Renal cortical epithelial cell (primary cell): ENCODE data around the gene TTC5. TPM values are rescaled to one million over a fixed set of nuclear protein-coding genes. Genes with fewer than 3 reads are reported as not detected.
"Not testable (repeated sequence)": the region's sequence is repeated elsewhere in the genome, so short reads cannot be mapped to it uniquely, and the experiment has no call there.

Experiments used
- DNase-seq: peaks from one replicate; pipeline ENCODE4 v3.0.0-alpha.2; 2011; ENCODE audit warnings: low read depth
- total RNA-seq: library from RNA; depleted of rRNA; stranded (reverse); fragments of >200 nt; gene quantifications from 2 replicates; pipeline ENCODE4 v1.2.3, GENCODE V29; 2014

TTC5 gene
- total RNA-seq: 13.2 and 26.4 TPM in 2 replicates

- peak; percentile 75 for DNase-seq
These were observed at the start of gene TTC5 for GRCh38 chr14:20305265-20306078. TTC5 (minus strand) TSS chr14:20305951; CDS start chr14:20305937, 14 bp downstream.

GRCh38 chr14:20350860-20351259 lies 45.1 kb upstream of the TTC5 start:
- DNase-seq: peak; percentile 13

GRCh38 chr14:20350282-20350681 lies 44.5 kb upstream of the TTC5 start:
- DNase-seq: no peak

GRCh38 chr14:20347747-20348146 lies 42.0 kb upstream of the TTC5 start:
- DNase-seq: no peak

- DNase-seq: no peak
These were observed 41.0 kb upstream of the TTC5 start for GRCh38 chr14:20346713-20347112.

GRCh38 chr14:20345366-20345765 lies 39.6 kb upstream of the TTC5 start:
- no peak for DNase-seq

GRCh38 chr14:20343862-20344220 lies 38.1 kb upstream of the TTC5 start:
- DNase-seq: peak; percentile 34

GRCh38 chr14:20343092-20343861 lies 37.5 kb upstream of the TTC5 start, which contains the start of gene PARP2:
PARP2 (plus strand) TSS chr14:20343635; CDS start chr14:20343642, 7 bp downstream.
- peak; percentile 97 for DNase-seq

- DNase-seq: no peak
These were observed 35.9 kb upstream of the TTC5 start for GRCh38 chr14:20341646-20342045.

- DNase-seq: not testable (repeated sequence)
These were observed 35.3 kb upstream of the TTC5 start for GRCh38 chr14:20341032-20341431.

GRCh38 chr14:20334017-20334416 lies 28.3 kb upstream of the TTC5 start:
- DNase-seq: no peak

- DNase-seq: no peak
These were observed 27.7 kb upstream of the TTC5 start for GRCh38 chr14:20333494-20333841.

GRCh38 chr14:20332788-20333493 lies 27.2 kb upstream of the TTC5 start, which contains the start of gene CCNB1IP1:
CCNB1IP1 (minus strand) TSS chr14:20333279; CDS start chr14:20316523, 16,756 bp downstream.
- DNase-seq: peak; percentile 95

- peak; percentile 24 for DNase-seq
These were observed 26.7 kb upstream of the TTC5 start for GRCh38 chr14:20332431-20332787.

GRCh38 chr14:20331053-20331613 lies 25.4 kb upstream of the TTC5 start:
- DNase-seq: no peak

GRCh38 chr14:20329355-20329754 lies 23.6 kb upstream of the TTC5 start:
- DNase-seq: no peak

- DNase-seq: no peak
These were observed 23.0 kb upstream of the TTC5 start for GRCh38 chr14:20328705-20329104.

- DNase-seq: peak; percentile 73
These were observed 21.5 kb upstream of the TTC5 start for GRCh38 chr14:20327005-20327869.

GRCh38 chr14:20317720-20318119 lies 12.0 kb upstream of the TTC5 start:
- DNase-seq: no peak

GRCh38 chr14:20314026-20314425 lies 8.3 kb upstream of the TTC5 start:
- no peak for DNase-seq

- DNase-seq: no peak
These were observed 300 bp upstream of the TTC5 start for GRCh38 chr14:20306079-20306423.
